ENCODE results near the gene GNRH2.
"Not testable (repeated sequence)": the region's sequence is repeated elsewhere in the genome, so short reads cannot be mapped to it uniquely, and the experiment has no call there.

DNA sequence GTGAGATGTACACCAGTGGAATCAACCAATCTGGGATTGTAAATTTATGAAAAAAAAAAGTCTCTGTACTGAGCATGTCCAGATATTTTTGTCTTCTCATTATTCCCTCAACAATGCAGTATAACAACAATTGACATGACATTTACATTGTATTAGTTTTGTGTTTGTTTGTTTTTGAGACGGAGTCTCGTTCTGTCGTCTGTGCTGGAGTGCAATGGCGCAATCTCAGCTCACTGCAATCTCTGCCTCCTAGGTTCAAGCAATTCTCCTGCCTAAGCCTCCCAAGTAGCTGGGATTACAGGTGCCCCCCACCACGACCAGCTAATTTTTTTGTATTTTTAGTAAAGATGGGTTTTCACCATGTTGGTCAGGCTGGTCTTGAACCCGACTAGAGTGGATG lies 31.9 kb downstream of the GNRH2 start:
- TF ChIP-seq, protein P1, sequence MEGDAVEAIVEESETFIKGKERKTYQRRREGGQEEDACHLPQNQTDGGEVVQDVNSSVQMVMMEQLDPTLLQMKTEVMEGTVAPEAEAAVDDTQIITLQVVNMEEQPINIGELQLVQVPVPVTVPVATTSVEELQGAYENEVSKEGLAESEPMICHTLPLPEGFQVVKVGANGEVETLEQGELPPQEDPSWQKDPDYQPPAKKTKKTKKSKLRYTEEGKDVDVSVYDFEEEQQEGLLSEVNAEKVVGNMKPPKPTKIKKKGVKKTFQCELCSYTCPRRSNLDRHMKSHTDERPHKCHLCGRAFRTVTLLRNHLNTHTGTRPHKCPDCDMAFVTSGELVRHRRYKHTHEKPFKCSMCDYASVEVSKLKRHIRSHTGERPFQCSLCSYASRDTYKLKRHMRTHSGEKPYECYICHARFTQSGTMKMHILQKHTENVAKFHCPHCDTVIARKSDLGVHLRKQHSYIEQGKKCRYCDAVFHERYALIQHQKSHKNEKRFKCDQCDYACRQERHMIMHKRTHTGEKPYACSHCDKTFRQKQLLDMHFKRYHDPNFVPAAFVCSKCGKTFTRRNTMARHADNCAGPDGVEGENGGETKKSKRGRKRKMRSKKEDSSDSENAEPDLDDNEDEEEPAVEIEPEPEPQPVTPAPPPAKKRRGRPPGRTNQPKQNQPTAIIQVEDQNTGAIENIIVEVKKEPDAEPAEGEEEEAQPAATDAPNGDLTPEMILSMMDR (IDR thresholded peaks at IDR 0.05), result not testable (repeated sequence)
- not testable (repeated sequence) for TF ChIP-seq POLR2A (IDR thresholded peaks at IDR 0.05)

All from testis (tissue), 2 donors.